GM18868 (cell line): Measurements from ENCODE around the gene GATA3.
"Not testable (repeated sequence)": the region's sequence is repeated elsewhere in the genome, so short reads cannot be mapped to it uniquely, and the experiment has no call there.

Experiments used
- ATAC-seq: cut with Tn5 transposase; IDR thresholded peaks from one replicate; pipeline ENCODE4 v1.9.1; 2021; ENCODE audit warnings: mild to moderate bottlenecking, moderate library complexity; ENCODE audit not compliant: unreplicated experiment

The GATA3 gene

GRCh38 chr10:8054494-8055407 lies at the start of gene GATA3:
Gene GATA3, plus strand, starts transcription at chr10:8054688. Its CDS starts 968 bp downstream, at chr10:8055656.
- peak; percentile 34 for ATAC-seq

GRCh38 chr10:8006274-8006999 lies 48.1 kb upstream of the GATA3 start:
- ATAC-seq: peak; percentile 97

- no peak for ATAC-seq
Measured at GRCh38 chr10:8009031-8009430, 45.5 kb upstream of the GATA3 start.

- no peak for ATAC-seq
Measured at GRCh38 chr10:8013006-8013405, 41.5 kb upstream of the GATA3 start.

- no peak for ATAC-seq
Measured at GRCh38 chr10:8013619-8014018, 40.9 kb upstream of the GATA3 start.

GRCh38 chr10:8014649-8015048 lies 39.8 kb upstream of the GATA3 start:
- no peak for ATAC-seq

GRCh38 chr10:8017277-8017676 lies 37.2 kb upstream of the GATA3 start:
- no peak for ATAC-seq

GRCh38 chr10:8023321-8023720 lies 31.2 kb upstream of the GATA3 start:
- ATAC-seq: no peak

GRCh38 chr10:8023851-8024250 lies 30.6 kb upstream of the GATA3 start:
- no peak for ATAC-seq

GRCh38 chr10:8026349-8027259 lies 27.9 kb upstream of the GATA3 start:
- no peak for ATAC-seq

- not testable (repeated sequence) for ATAC-seq
Measured at GRCh38 chr10:8031211-8031610, 23.3 kb upstream of the GATA3 start.

- no peak for ATAC-seq
Measured at GRCh38 chr10:8032558-8032957, 21.9 kb upstream of the GATA3 start.

GRCh38 chr10:8033812-8034465 lies 20.5 kb upstream of the GATA3 start:
- ATAC-seq: no peak

- no peak for ATAC-seq
Measured at GRCh38 chr10:8034466-8035005, 20.0 kb upstream of the GATA3 start.

GRCh38 chr10:8035006-8035640 lies 19.4 kb upstream of the GATA3 start:
- no peak for ATAC-seq

- ATAC-seq: no peak
Measured at GRCh38 chr10:8035641-8036470, 18.6 kb upstream of the GATA3 start.

- no peak for ATAC-seq
Measured at GRCh38 chr10:8036506-8037198, 17.8 kb upstream of the GATA3 start.

- ATAC-seq: no peak
Measured at GRCh38 chr10:8037199-8037801, 17.2 kb upstream of the GATA3 start.
